Epithelial cell of proximal tubule (primary cell): ENCODE data around the gene HNMT. TPM values are rescaled to one million over a fixed set of nuclear protein-coding genes. Genes with fewer than 3 reads are reported as not detected.

ENCODE experiments used
- DNase-seq: peaks from one replicate; pipeline ENCODE4 v3.0.0-alpha.2; 2011; ENCODE audit warnings: low read depth
- H3K4me3 ChIP-seq: 2 replicates; pipeline ENCODE4 v1.5.1; 2011; ENCODE audit warnings: low read depth, mild to moderate bottlenecking, low read length
- CTCF ChIP-seq: conservative IDR thresholded peaks from 2 replicates; pipeline ENCODE4 v1.5.1; 2012; ENCODE audit warnings: low read depth, mild to moderate bottlenecking, low read length
- total RNA-seq: library from RNA; depleted of rRNA; stranded (reverse); fragments of >200 nt; gene quantifications from 2 replicates; pipeline ENCODE4 v1.2.3, GENCODE V29; 2015

The HNMT gene
- total RNA-seq, 1 donor from 2014 or later: 22.9 TPM

GRCh38 chr2:137928547-137929518 is 35.4 kb upstream of the HNMT start:
- DNase-seq: peak; percentile 38
- H3K4me3 ChIP-seq: no peak overlapping the region
- no peak for TF ChIP-seq CTCF

- TF ChIP-seq CTCF: no peak
- no peak for DNase-seq
These were observed 34.8 kb upstream of the HNMT start for GRCh38 chr2:137929519-137929916.

GRCh38 chr2:137930146-137930545 is 34.1 kb upstream of the HNMT start:
- H3K4me3 ChIP-seq: no peak overlapping the region
- DNase-seq: no peak
- no peak for TF ChIP-seq CTCF

More at GRCh38 chr2:137929519-137929916, 34.8 kb upstream of the HNMT start:
- H3K4me3 ChIP-seq: no peak overlapping the region

GRCh38 chr2:137935591-137935990 is 28.7 kb upstream of the HNMT start:
- TF ChIP-seq CTCF: no peak
- H3K4me3 ChIP-seq: no peak overlapping the region
- DNase-seq: no peak

- no peak for DNase-seq
- H3K4me3 ChIP-seq: no peak overlapping the region
- no peak for TF ChIP-seq CTCF
These were observed 27.0 kb upstream of the HNMT start for GRCh38 chr2:137937246-137937645.

GRCh38 chr2:137937778-137938177 is 26.5 kb upstream of the HNMT start:
- no peak for TF ChIP-seq CTCF
- H3K4me3 ChIP-seq: no peak overlapping the region
- no peak for DNase-seq
